Spinal cord (tissue), 10 donors: ENCODE results near the gene CYSTM1. TPM values are rescaled to one million over a fixed set of nuclear protein-coding genes. Genes with fewer than 3 reads are reported as not detected.
A peak's percentile ranks its signal among the peaks of the same experiment; 100 is the strongest.

Experiments
- DNase-seq, 6 donors: peaks; one replicate each; pipeline versions ENCODE4 v3.0.0 to v3.0.0-alpha.2; 2013 to 2015; ENCODE audit warnings: low spot score in 6 of 6, low read depth in 4 of 6
- H3K27ac ChIP-seq: one replicate; pipeline ENCODE4 v1.5.1; 2013; ENCODE audit warnings: low read depth, low read length, control low read depth
- H3K27me3 ChIP-seq: one replicate; pipeline ENCODE4 v1.6.1; 2013; ENCODE audit warnings: low read length; ENCODE audit not compliant: control insufficient read depth, insufficient read depth
- H3K36me3 ChIP-seq: one replicate; pipeline ENCODE4 v1.6.1; 2013; ENCODE audit warnings: low read length; ENCODE audit not compliant: control insufficient read depth, insufficient read depth
- H3K4me1 ChIP-seq: one replicate; pipeline ENCODE4 v1.6.1; 2013; ENCODE audit warnings: low read length; ENCODE audit not compliant: control insufficient read depth, insufficient read depth
- H3K4me3 ChIP-seq: one replicate; pipeline ENCODE4 v1.5.1; 2013; ENCODE audit warnings: low read depth, low read length, control low read depth
- H3K9me3 ChIP-seq: one replicate; pipeline ENCODE4 v1.6.1; 2013; ENCODE audit warnings: low read length; ENCODE audit not compliant: control insufficient read depth, insufficient read depth
- WGBS: methylation state at CpG from one replicate; pipeline ENCODE4 v1.1.5; 2013; ENCODE audit warnings: missing lambda C conversion rate; ENCODE audit not compliant: insufficient coverage; 5-methylcytosine and 5-hydroxymethylcytosine counted together
- polyA plus RNA-seq, 2 donors: library from polyadenylated mRNA; unstranded; fragments of 120-200 nt; gene quantifications; one replicate each; pipeline ENCODE4 v1.2.1, GENCODE V29; 2013; ENCODE audit not compliant: insufficient read length in 2 of 2
- total RNA-seq, 2 donors: library from RNA; depleted of rRNA in 1 of 2; stranded (reverse); fragments of 120-200 nt in 1 of 2; fragments of >200 nt in 1 of 2; gene quantifications; one replicate each; pipeline versions ENCODE4 v1.2.3 to v1.2.4, GENCODE V29; 2013 to 2014
- donor health status: healthy.

The CYSTM1 gene
- total and polyA plus RNA-seq, 4 donors, result 12.7 to 42.0 (median 26.2) TPM

GRCh38 chr5:140135127-140135526 is 39.9 kb upstream of the CYSTM1 start:
- Histone ChIP-seq H3K27ac (no peak overlapping the region), H3K9me3 (no peaks in the 10 kb centered on the region), H3K4me1 (no peaks in the 10 kb centered on the region), H3K27me3 (no peaks in the 10 kb centered on the region), H3K4me3 (no peak overlapping the region), H3K36me3 (no peaks in the 10 kb centered on the region)
- no peak for DNase-seq

- Histone ChIP-seq H3K27me3 (no peaks in the 10 kb centered on the region), H3K36me3 (no peaks in the 10 kb centered on the region), H3K9me3 (no peaks in the 10 kb centered on the region), H3K4me1 (no peaks in the 10 kb centered on the region), H3K4me3 (no peak overlapping the region), H3K27ac (no peak overlapping the region)
- no peak for DNase-seq
- 77% methylated on average over 1 of the region's 1 CpG for WGBS
Measured at GRCh38 chr5:140136624-140137023, 38.4 kb upstream of the CYSTM1 start.

- DNase-seq, result no peak
- H3K9me3 ChIP-seq, result no peaks in the 10 kb centered on the region
- peaks cover 7% of the 10 kb centered on the region for H3K27me3 ChIP-seq
- H3K4me3 ChIP-seq, result no peak overlapping the region
- WGBS, result 100% methylated on average over 1 of the region's 3 CpGs
- H3K36me3 ChIP-seq, result no peaks in the 10 kb centered on the region
- peaks cover 6% of the 10 kb centered on the region for H3K4me1 ChIP-seq
- H3K27ac ChIP-seq, result no peak overlapping the region
Measured at GRCh38 chr5:140140435-140140834, 34.6 kb upstream of the CYSTM1 start.

- Histone ChIP-seq H3K36me3 (no peaks in the 10 kb centered on the region), H3K4me3 (no peak overlapping the region), H3K27me3 (peaks cover 13% of the 10 kb centered on the region), H3K4me1 (peaks cover 13% of the 10 kb centered on the region), H3K27ac (no peak overlapping the region), H3K9me3 (no peaks in the 10 kb centered on the region)
- no peak for DNase-seq
Measured at GRCh38 chr5:140141241-140141640, 33.7 kb upstream of the CYSTM1 start.

- DNase-seq, result no peak
- 84% methylated on average over 2 of the region's 5 CpGs for WGBS
- Histone ChIP-seq H3K4me1 (peaks cover 17% of the 10 kb centered on the region), H3K36me3 (no peaks in the 10 kb centered on the region), H3K27me3 (peaks cover 23% of the 10 kb centered on the region), H3K9me3 (no peaks in the 10 kb centered on the region), H3K4me3 (no peak overlapping the region), H3K27ac (no peak overlapping the region)
Measured at GRCh38 chr5:140142246-140142645, 32.7 kb upstream of the CYSTM1 start.

GRCh38 chr5:140142856-140143255 is 32.1 kb upstream of the CYSTM1 start:
- H3K36me3 ChIP-seq, result no peaks in the 10 kb centered on the region
- peaks cover 29% of the 10 kb centered on the region for H3K27me3 ChIP-seq
- 64% methylated on average over 7 of the region's 7 CpGs for WGBS
- peaks cover 17% of the 10 kb centered on the region for H3K4me1 ChIP-seq
- DNase-seq, result no peak
- no peaks in the 10 kb centered on the region for H3K9me3 ChIP-seq
- H3K27ac ChIP-seq, result no peak overlapping the region
- H3K4me3 ChIP-seq, result no peak overlapping the region

GRCh38 chr5:140143521-140144258 is 31.3 kb upstream of the CYSTM1 start:
- Histone ChIP-seq H3K36me3 (no peaks in the 10 kb centered on the region), H3K4me3 (no peak overlapping the region), H3K27me3 (peaks cover 37% of the 10 kb centered on the region), H3K9me3 (no peaks in the 10 kb centered on the region), H3K27ac (no peak overlapping the region), H3K4me1 (peaks cover 21% of the 10 kb centered on the region)
- no peak for DNase-seq
- 87% methylated on average over 3 of the region's 3 CpGs for WGBS

- 81% methylated on average over 2 of the region's 3 CpGs for WGBS
- Histone ChIP-seq H3K4me1 (peaks cover 22% of the 10 kb centered on the region), H3K9me3 (no peaks in the 10 kb centered on the region), H3K27ac (no peak overlapping the region), H3K27me3 (peaks cover 41% of the 10 kb centered on the region), H3K36me3 (no peaks in the 10 kb centered on the region), H3K4me3 (no peak overlapping the region)
- DNase-seq, result no peak
Measured at GRCh38 chr5:140145256-140145655, 29.7 kb upstream of the CYSTM1 start.

- H3K4me3 ChIP-seq, result peak overlapping the region; percentile 28
- H3K36me3 ChIP-seq, result no peaks in the 10 kb centered on the region
- no peak overlapping the region for H3K27ac ChIP-seq
- under 1% methylated on average over 58 of the region's 64 CpGs for WGBS
- peaks cover 22% of the 10 kb centered on the region for H3K4me1 ChIP-seq
- peaks cover 41% of the 10 kb centered on the region for H3K27me3 ChIP-seq
- no peaks in the 10 kb centered on the region for H3K9me3 ChIP-seq
- peak in 4 of 6 donors; percentile 30 to 77 (median 47) for DNase-seq
Measured at GRCh38 chr5:140145818-140146522, 29.0 kb upstream of the CYSTM1 start.

GRCh38 chr5:140146523-140146842 is 28.5 kb upstream of the CYSTM1 start:
- peaks cover 22% of the 10 kb centered on the region for H3K4me1 ChIP-seq
- no peak overlapping the region for H3K27ac ChIP-seq
- 8% methylated on average over 14 of the region's 14 CpGs for WGBS
- peaks cover 41% of the 10 kb centered on the region for H3K27me3 ChIP-seq
- no peak overlapping the region for H3K4me3 ChIP-seq
- no peaks in the 10 kb centered on the region for H3K36me3 ChIP-seq
- no peak for DNase-seq
- no peaks in the 10 kb centered on the region for H3K9me3 ChIP-seq
